Kidney (tissue), 14 donors: ENCODE measurements around the gene CUL1. TPM values are rescaled to one million over a fixed set of nuclear protein-coding genes. Genes with fewer than 3 reads are reported as not detected.
"Not testable (repeated sequence)": the region's sequence is repeated elsewhere in the genome, so short reads cannot be mapped to it uniquely, and the experiment has no call there.

Experiments used
- DNase-seq, 5 donors: peaks; one replicate each; pipeline ENCODE4 v3.0.0-alpha.2; 2013 to 2020
- FAIRE-seq: peaks from 2 replicates; lab custom pipeline; 2012; peaks lifted over from hg19 to GRCh38; lab: Jason Lieb, UNC
- H3K27ac ChIP-seq, 2 donors: one replicate each; pipeline ENCODE4 v1.7.0; 2013; ENCODE audit warnings: low read depth in 2 of 2, low read length in 2 of 2, inconsistent platforms in 1 of 2
- H3K27me3 ChIP-seq: one replicate; pipeline ENCODE4 v1.7.1; 2013; ENCODE audit warnings: low read length, inconsistent platforms; ENCODE audit not compliant: control insufficient read depth, insufficient read depth
- H3K36me3 ChIP-seq, 3 donors: one replicate each; pipeline versions ENCODE4 v1.7.0 to v1.7.1; 2013; ENCODE audit warnings: low read length in 3 of 3, control low read depth in 1 of 3, inconsistent platforms in 1 of 3; ENCODE audit not compliant: insufficient read depth in 3 of 3, control insufficient read depth in 2 of 3
- H3K4me1 ChIP-seq, 3 donors: one replicate each; pipeline versions ENCODE4 v1.7.0 to v1.7.1; 2013; ENCODE audit warnings: low read length in 3 of 3, inconsistent platforms in 1 of 3, low read depth in 1 of 3; ENCODE audit not compliant: control insufficient read depth in 2 of 3, insufficient read depth in 2 of 3
- H3K4me3 ChIP-seq, 3 donors: one replicate each; pipeline versions ENCODE4 v1.7.0 to v1.8.1; 2013; ENCODE audit warnings: low read length in 3 of 3, control low read depth in 1 of 3, inconsistent platforms in 1 of 3
- H3K9ac ChIP-seq, 3 donors: one replicate each; pipeline versions ENCODE4 v1.7.0 to v1.7.1; 2013; ENCODE audit warnings: low read length in 3 of 3, control low read depth in 1 of 3, inconsistent platforms in 1 of 3
- H3K9me3 ChIP-seq, 3 donors: one replicate each; pipeline versions ENCODE4 v1.7.0 to v1.7.1; 2013; ENCODE audit warnings: low read length in 3 of 3, control low read depth in 1 of 3, inconsistent platforms in 1 of 3; ENCODE audit not compliant: control insufficient read depth in 2 of 3, insufficient read depth in 1 of 3
- CTCF ChIP-seq: IDR thresholded peaks from 3 replicates; pipeline ENCODE4 v1.5.1; 2012; ENCODE audit warnings: mild to moderate bottlenecking, moderate library complexity, borderline replicate concordance; ENCODE audit not compliant: insufficient read depth; ENCODE audit errors: extremely low read depth
- intact Hi-C: fragments of 100-400 bp; cut with DNase I; formaldehyde crosslinking; loops from one replicate; pipeline ENCODE4 v1.11.1; 2022
- polyA plus RNA-seq: library from polyadenylated mRNA; stranded (reverse); fragments of 350-450 nt; fragmentation: Illumina TruSeq; extraction: RNeasy Lipid Tissue Mini Kit (QIAGEN cat#74804); gene quantifications from one replicate; pipeline ENCODE4 v1.2.3, GENCODE V29; 2014; ENCODE audit warnings: low read depth, low replicate concordance; ENCODE audit not compliant: insufficient read depth
- total RNA-seq: library from RNA; stranded (reverse); fragmentation: NEBNext Ultra II Directional; extraction: Animal tissue kit (Norgen Biotek cat#: 25700); gene quantifications from one replicate; pipeline ENCODE4 v1.2.1, GENCODE V29; 2021
- donor health status: control.
- donor health status: control.
- donor health status: control.
- donor health status: control.
- donor health status: control.
- donor health status: DM: yes; HTN: yes; CAD: no.
- donor health status: Normal renal cell carcinoma (clear cell type).

The CUL1 gene
- total and polyA plus RNA-seq, 2 donors from 2014 or later = 23.4 to 37.6 TPM

- intact Hi-C loops = no loop called here
- Histone ChIP-seq H3K9me3 (no peaks in the 10 kb centered on the region), H3K4me3 (no peak overlapping the region), H3K9ac (no peak overlapping the region), H3K27ac (no peak overlapping the region), H3K36me3 (no peaks in the 10 kb centered on the region), H3K4me1 (peaks cover 0 to 13% (median 11%) of the 10 kb centered on the region in 3 donors), H3K27me3 (no peaks in the 10 kb centered on the region)
- no peak for TF ChIP-seq CTCF
- FAIRE-seq = no peak
- no peak for DNase-seq
Observed at GRCh38 chr7:148706368-148706767, 7.7 kb downstream of the CUL1 start.

- Histone ChIP-seq H3K4me3 (no peak overlapping the region), H3K27ac (no peak overlapping the region), H3K4me1 (peaks cover 0 to 3% (median 0%) of the 10 kb centered on the region in 3 donors), H3K27me3 (no peaks in the 10 kb centered on the region), H3K9me3 (no peaks in the 10 kb centered on the region), H3K9ac (no peak overlapping the region), H3K36me3 (no peaks in the 10 kb centered on the region)
- intact Hi-C loops = no loop called here
- no peak for TF ChIP-seq CTCF
- FAIRE-seq (no peak), DNase-seq (peak in 1 of 5 donors; percentile 22)
Observed at GRCh38 chr7:148708026-148708885, 9.6 kb downstream of the CUL1 start.

- Histone ChIP-seq H3K4me1 (peaks cover 0 to 3% (median 0%) of the 10 kb centered on the region in 3 donors), H3K9me3 (no peaks in the 10 kb centered on the region), H3K27me3 (no peaks in the 10 kb centered on the region), H3K27ac (no peak overlapping the region), H3K9ac (no peak overlapping the region), H3K4me3 (no peak overlapping the region), H3K36me3 (no peaks in the 10 kb centered on the region)
- no peak for TF ChIP-seq CTCF
- DNase-seq (peak in 1 of 5 donors; percentile 29), FAIRE-seq (no peak)
- intact Hi-C loops = no loop called here
Observed at GRCh38 chr7:148709014-148709413, 10.3 kb downstream of the CUL1 start.

- H3K9me3 ChIP-seq, H3K4me3 ChIP-seq, H3K27ac ChIP-seq, FAIRE-seq, H3K36me3 ChIP-seq, DNase-seq, H3K27me3 ChIP-seq, intact Hi-C loops, H3K9ac ChIP-seq, H3K4me1 ChIP-seq: not testable (repeated sequence)
Observed at GRCh38 chr7:148710426-148710825, 11.7 kb downstream of the CUL1 start.
